ENCODE data around the gene HIRIP3.

- TF ChIP-seq POLR2AphosphoS5 (IDR thresholded peaks at IDR 0.05; ENCODE audit: borderline replicate concordance, low read depth, low read length) = no peak
- no peak for TF ChIP-seq EZH2 (IDR thresholded peaks at IDR 0.05)
- TF ChIP-seq FOXP2 (optimal IDR thresholded peaks at IDR 0.05; ENCODE audit: control extremely low read depth, extremely low read length, insufficient read depth) = no peak
Observed at GRCh38 chr16:29972500-29972899, 22.9 kb downstream of the HIRIP3 start.
